GM23248 (cell line): ENCODE measurements around the gene NDST4.

Experiments
- EZH2 ChIP-seq: fragments of 200-600 bp; sonication (generic); IDR thresholded peaks from 2 replicates; pipeline ENCODE4 v1.6.1; 2018; ENCODE audit warnings: antibody characterized with exemption, mild to moderate bottlenecking; ENCODE audit not compliant: insufficient read depth, poor library complexity, severe bottlenecking
- EZH2phosphoT487 ChIP-seq: fragments of 200-600 bp; sonication (generic); IDR thresholded peaks from 2 replicates; pipeline ENCODE4 v1.6.1; 2018; ENCODE audit warnings: antibody characterized with exemption, moderate library complexity, mild to moderate bottlenecking, low read depth; ENCODE audit not compliant: insufficient read depth

DNA sequence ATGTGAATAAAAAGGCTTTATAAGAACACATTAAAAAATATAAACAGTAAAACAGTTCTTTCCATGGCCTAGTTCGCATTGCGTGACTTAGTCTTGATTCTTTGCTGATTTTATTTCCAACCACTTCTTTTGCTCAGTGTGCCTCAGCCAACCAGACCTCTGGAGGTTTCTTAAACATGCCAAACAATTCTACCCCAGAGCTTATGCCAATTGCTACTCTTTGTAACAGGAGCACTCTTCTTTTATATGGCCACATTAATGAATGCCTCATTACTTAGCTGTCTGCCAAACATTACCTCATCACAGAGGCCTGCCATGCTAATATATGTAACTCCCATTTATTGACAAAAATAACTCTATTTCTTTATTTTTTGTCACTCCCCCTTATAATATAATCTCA is 202.3 kb downstream of the NDST4 start:
- TF ChIP-seq EZH2phosphoT487 (no peak), EZH2 (no peak)
